ENCODE data around the gene MRGPRG.

MRGPRG gene

DNA sequence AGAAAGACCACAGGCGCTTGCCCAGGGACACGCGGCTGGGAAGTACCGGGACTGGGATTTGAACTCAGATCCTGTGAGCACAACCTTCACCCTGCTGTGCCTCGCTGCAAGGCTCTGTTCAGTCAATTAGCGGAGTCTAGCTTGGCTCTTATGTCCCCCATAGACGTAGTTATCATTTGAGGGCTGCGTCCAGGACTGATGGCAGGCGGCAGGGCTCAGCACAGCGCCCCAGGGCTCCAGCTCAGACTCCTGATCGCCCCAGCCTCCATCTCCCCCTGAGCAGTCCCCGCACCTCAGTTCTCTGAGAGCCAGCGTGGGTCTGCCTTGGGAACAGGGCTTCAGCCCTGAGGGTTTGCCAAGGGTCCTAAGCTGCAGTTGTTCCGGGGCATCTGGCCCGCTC is 19.8 kb downstream of the MRGPRG start:
- H3K27me3 ChIP-seq (ENCODE audit: control insufficient read depth, insufficient read depth, low read length), result peaks cover 29% of the 10 kb centered on the region
- H3K4me3 ChIP-seq (ENCODE audit: low read depth, low read length), result no peak overlapping the region
- H3K9ac ChIP-seq (ENCODE audit: low read length), result no peak overlapping the region
- no peak overlapping the region for H3K27ac ChIP-seq (ENCODE audit: low read depth, low read length)
- H3K4me1 ChIP-seq (ENCODE audit: control insufficient read depth, insufficient read depth, low read length), result peaks cover 10% of the 10 kb centered on the region; the same call in 1 of the 2 replicates
- no peaks in the 10 kb centered on the region for H3K36me3 ChIP-seq (ENCODE audit: control insufficient read depth, insufficient read depth, low read length)
- H3K9me3 ChIP-seq (ENCODE audit: control insufficient read depth, insufficient read depth, low read depth, low read length), result no peaks in the 10 kb centered on the region

DNA sequence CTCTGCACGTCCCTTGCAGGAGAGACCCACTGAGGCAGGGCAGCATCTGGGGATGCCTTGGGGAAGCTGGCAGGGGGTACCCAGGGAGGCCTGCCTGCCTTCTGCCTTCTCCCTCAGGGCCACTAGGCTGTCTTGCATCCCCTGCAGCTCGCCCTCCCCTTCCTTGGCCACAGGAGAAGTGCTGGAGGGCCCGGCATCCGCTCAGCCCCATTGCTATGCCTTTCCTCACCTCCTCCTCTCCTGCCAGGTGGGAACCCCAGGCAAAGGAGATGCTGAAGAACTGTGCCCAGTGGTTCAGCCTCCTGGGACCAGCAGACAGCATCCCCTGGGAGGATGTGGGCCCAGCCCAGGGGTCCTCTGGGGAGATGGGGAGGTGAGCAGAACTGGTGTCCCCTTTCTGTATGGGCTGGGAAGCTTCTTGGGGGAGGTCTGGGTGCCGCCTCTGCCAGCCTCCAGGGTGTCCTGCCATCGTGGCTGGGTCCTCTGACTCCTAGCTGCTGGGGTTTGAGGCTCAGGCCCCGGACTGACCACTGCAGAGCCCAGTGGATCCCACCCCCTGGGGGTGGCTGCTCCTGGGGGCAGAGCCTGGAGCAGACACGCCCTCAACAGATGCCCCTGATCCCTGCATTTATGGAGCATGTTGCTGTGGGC is 20.6 kb downstream of the MRGPRG start:
- peaks cover 18% of the 10 kb centered on the region for H3K4me1 ChIP-seq (ENCODE audit: control insufficient read depth, insufficient read depth, low read length)
- H3K27ac ChIP-seq (ENCODE audit: low read depth, low read length), result no peak overlapping the region
- peaks cover 21% of the 10 kb centered on the region for H3K27me3 ChIP-seq (ENCODE audit: control insufficient read depth, insufficient read depth, low read length)
- H3K9ac ChIP-seq (ENCODE audit: low read length), result no peak overlapping the region
- no peaks in the 10 kb centered on the region for H3K9me3 ChIP-seq (ENCODE audit: control insufficient read depth, insufficient read depth, low read depth, low read length)
- no peaks in the 10 kb centered on the region for H3K36me3 ChIP-seq (ENCODE audit: control insufficient read depth, insufficient read depth, low read length)
- no peak overlapping the region for H3K4me3 ChIP-seq (ENCODE audit: low read depth, low read length)

DNA sequence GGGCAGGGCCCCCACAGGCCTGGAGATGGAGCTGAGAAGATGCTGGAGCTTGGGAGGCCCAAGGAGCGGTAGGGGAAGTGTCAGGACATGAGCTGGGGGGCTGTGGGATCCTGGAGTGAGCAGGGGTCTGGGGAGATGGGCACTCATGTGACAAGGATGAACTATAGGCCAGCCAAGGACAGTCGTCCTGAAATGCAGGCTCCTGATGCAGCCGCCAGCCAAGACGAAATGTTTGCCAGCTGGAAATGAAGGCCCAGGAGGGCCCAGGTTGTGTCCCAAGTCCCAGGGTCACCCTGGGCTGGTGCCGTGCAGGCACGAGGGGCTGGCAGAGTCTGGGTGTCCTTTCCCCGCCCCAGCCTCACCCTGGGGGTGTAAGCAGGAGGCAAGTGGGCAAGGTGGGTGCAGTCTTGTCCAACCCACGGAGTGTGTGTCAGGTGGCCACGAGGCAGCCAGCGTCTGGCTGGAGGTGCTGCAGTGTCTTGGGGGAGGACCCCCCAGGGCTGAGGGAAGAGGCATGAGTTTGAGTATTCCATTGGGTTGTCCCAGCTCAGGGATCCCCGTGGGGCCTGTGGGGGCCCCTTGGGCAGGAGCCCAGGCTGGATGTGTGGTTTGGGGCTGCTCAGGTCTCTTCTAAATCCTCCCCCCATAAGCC is 21.4 kb downstream of the MRGPRG start:
- no peaks in the 10 kb centered on the region for H3K36me3 ChIP-seq (ENCODE audit: control insufficient read depth, insufficient read depth, low read length)
- no peak overlapping the region for H3K9ac ChIP-seq (ENCODE audit: low read length)
- peaks cover 14% of the 10 kb centered on the region for H3K4me1 ChIP-seq (ENCODE audit: control insufficient read depth, insufficient read depth, low read length)
- no peaks in the 10 kb centered on the region for H3K9me3 ChIP-seq (ENCODE audit: control insufficient read depth, insufficient read depth, low read depth, low read length)
- H3K4me3 ChIP-seq (ENCODE audit: low read depth, low read length), result no peak overlapping the region
- H3K27ac ChIP-seq (ENCODE audit: low read depth, low read length), result no peak overlapping the region
- peaks cover 12% of the 10 kb centered on the region for H3K27me3 ChIP-seq (ENCODE audit: control insufficient read depth, insufficient read depth, low read length)

DNA sequence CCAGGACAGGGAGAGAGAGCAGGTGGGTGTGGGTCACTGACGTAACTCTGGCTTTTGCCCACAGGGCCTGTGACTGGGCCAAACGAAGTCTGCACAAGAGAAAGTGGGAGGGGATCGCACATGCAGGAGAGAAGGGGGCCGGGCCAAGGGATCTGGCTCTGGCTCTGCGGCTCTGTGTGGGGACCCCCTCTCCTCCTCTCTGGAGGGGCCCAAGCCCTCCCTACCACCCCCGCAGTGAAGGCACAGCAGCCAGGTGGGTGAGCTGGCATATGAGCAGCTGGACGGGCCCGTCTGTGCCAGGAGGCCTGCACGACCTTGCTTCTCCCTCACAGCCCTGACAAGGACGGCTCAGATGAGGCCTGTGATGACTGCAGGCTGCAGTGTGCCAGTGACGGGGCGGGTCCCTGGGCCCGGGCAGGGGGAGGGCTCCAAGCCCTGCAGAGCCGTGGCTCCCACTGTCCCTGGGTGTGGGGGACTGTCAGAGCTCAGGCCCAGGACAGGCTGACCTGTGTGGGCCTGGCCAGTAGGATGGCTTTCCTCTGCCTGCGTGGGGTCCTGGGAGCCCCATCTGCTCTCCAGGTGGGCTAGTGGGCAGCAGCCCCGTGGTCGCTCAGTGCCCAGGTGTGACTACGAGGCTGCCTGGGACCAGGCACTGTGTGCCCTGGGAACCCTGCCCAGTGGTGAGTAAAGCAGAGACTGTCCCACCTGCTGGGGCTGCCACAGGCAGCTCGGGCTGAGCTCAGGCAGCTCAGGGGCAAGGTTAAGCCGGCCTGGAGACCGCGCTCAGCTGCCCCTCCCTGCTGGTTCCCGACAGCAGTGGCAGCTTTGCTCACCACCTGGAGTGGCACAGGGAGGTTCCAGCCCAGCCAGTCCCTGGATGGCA is 22.2 kb downstream of the MRGPRG start:
- no peak overlapping the region for H3K27ac ChIP-seq (ENCODE audit: low read depth, low read length)
- no peak overlapping the region for H3K9ac ChIP-seq (ENCODE audit: low read length)
- H3K4me3 ChIP-seq (ENCODE audit: low read depth, low read length), result no peak overlapping the region
- H3K27me3 ChIP-seq (ENCODE audit: control insufficient read depth, insufficient read depth, low read length), result peaks cover 5% of the 10 kb centered on the region
- no peaks in the 10 kb centered on the region for H3K36me3 ChIP-seq (ENCODE audit: control insufficient read depth, insufficient read depth, low read length)
- H3K9me3 ChIP-seq (ENCODE audit: control insufficient read depth, insufficient read depth, low read depth, low read length), result no peaks in the 10 kb centered on the region
- peaks cover 14% of the 10 kb centered on the region for H3K4me1 ChIP-seq (ENCODE audit: control insufficient read depth, insufficient read depth, low read length)

DNA sequence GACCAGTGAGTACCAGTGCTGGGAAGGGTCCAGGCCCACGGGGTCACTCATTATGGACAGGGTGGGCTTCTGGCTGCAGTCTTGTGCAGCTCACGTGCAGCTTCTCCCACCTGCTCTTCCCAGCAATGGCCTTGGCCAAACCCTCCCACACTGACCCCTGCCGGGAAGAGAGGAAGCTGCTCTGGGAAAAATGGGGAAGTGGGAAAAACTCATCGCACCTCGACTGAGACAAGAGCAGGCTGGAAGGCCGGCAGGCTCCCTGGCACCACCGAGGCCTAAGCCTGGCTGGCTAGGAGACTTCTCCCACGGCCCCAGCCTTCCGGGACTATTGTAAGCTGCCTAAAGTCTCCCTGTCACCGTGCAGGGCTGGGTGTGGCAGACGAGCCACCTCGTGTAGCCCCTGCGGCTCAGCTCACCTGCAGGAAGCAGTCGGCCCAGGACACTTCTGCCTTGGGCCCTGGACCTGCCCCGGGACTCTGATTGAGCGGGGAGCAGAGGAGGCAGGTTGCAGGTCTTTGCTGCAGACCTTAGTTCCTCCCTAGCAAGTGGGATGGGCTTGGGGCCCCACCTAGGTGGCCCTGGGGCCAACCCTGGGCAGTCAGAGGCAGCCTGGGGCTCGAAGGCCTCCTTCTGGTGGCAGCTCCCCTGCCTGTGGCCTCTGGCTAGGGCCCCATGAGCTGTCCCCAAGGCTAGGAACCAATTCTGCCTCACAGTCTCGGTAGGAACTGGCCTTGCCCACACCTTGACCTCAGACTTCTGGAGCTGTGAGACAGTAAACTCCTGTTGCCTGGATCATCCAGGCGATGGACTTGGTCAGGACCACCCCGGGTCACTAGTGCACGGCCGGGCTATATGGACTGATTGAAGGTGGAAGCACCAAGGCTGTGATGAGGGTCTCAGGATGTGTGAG is 23.1 kb downstream of the MRGPRG start:
- Histone ChIP-seq H3K4me3 (ENCODE audit: low read depth, low read length) (no peak overlapping the region), H3K9me3 (ENCODE audit: control insufficient read depth, insufficient read depth, low read depth, low read length) (no peaks in the 10 kb centered on the region), H3K27me3 (ENCODE audit: control insufficient read depth, insufficient read depth, low read length) (no peaks in the 10 kb centered on the region), H3K36me3 (ENCODE audit: control insufficient read depth, insufficient read depth, low read length) (no peaks in the 10 kb centered on the region), H3K27ac (ENCODE audit: low read depth, low read length) (no peak overlapping the region), H3K4me1 (ENCODE audit: control insufficient read depth, insufficient read depth, low read length) (peaks cover 14% of the 10 kb centered on the region), H3K9ac (ENCODE audit: low read length) (no peak overlapping the region)

DNA sequence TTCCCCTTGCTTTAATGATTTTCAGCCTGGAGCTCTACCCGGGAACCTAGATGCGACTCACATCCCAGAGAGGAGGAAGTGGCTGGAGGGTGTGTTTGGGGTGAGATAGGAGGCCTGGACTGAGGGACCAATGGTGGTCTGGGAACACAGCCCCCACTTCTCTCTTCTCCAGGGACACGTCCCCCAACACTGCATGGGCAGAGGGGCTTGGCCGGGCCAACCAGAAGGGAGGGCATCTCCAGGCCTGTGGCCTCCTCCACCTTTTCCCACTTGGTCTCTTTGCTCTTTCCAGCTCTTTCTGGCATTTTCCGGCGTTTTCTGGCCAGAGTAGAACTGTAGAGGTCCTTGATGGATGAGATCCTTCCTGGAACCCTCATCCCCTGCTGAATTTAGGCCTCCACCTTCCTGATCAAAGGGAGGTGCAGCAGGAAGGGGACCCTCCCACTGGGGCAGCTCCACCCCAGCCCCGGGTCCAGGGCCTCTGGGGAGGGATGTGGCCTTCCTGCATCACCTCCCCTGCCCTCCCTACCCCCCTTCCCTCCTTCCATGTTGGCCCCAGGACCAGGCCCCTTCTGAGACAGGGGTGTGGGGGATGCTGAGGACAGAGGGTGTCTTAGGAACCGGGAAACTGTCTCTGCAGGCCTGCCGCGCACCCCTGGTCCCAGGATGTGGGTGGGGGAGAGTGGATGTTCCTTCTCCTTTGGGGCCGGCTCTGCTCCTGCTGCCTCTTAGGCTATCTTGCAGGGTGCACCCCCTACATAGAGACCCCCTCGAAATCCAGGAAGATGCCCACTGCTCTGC is 24.4 kb downstream of the MRGPRG start:
- no peak overlapping the region for H3K4me3 ChIP-seq (ENCODE audit: low read depth, low read length)
- H3K9ac ChIP-seq (ENCODE audit: low read length), result no peak overlapping the region
- H3K4me1 ChIP-seq (ENCODE audit: control insufficient read depth, insufficient read depth, low read length), result peaks cover 21% of the 10 kb centered on the region
- no peak overlapping the region for H3K27ac ChIP-seq (ENCODE audit: low read depth, low read length)
- no peaks in the 10 kb centered on the region for H3K9me3 ChIP-seq (ENCODE audit: control insufficient read depth, insufficient read depth, low read depth, low read length)
- H3K36me3 ChIP-seq (ENCODE audit: control insufficient read depth, insufficient read depth, low read length), result no peaks in the 10 kb centered on the region
- no peaks in the 10 kb centered on the region for H3K27me3 ChIP-seq (ENCODE audit: control insufficient read depth, insufficient read depth, low read length)

DNA sequence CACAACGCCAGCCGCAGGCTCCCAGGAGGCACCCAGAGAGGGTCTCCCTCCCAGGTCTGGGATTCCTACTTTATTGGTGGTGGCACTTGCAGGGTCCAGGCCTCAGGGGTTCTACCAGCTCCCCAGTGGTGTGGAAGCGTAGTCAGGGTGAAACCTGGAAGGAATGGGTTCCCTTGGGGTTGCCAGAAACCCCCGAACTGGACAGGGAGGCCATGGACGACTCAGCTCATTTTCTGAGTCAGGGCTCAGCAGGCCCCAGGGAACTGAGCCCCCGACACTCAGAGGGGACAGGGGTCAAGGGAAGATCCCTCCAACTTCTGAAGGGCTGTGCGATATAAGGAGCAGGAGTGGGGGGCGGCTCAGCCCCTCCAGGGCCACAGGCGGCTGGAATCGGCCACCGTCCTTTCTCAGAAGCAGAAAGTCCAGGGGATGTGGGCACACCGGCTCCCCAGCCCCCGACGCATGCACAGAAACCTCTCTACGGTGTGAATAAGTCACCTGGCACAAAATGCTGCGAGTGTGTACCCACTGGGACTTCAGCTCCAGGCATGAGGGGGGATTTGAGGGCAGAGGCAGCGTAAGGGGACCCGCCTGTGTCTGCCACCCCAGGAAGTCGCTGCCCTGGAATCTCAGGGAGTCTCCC is 25.1 kb downstream of the MRGPRG start:
- Histone ChIP-seq H3K27ac (ENCODE audit: low read depth, low read length) (no peak overlapping the region), H3K4me1 (ENCODE audit: control insufficient read depth, insufficient read depth, low read length) (peaks cover 27% of the 10 kb centered on the region), H3K9me3 (ENCODE audit: control insufficient read depth, insufficient read depth, low read depth, low read length) (no peaks in the 10 kb centered on the region), H3K36me3 (ENCODE audit: control insufficient read depth, insufficient read depth, low read length) (no peaks in the 10 kb centered on the region), H3K4me3 (ENCODE audit: low read depth, low read length) (no peak overlapping the region), H3K27me3 (ENCODE audit: control insufficient read depth, insufficient read depth, low read length) (no peaks in the 10 kb centered on the region), H3K9ac (ENCODE audit: low read length) (no peak overlapping the region)

DNA sequence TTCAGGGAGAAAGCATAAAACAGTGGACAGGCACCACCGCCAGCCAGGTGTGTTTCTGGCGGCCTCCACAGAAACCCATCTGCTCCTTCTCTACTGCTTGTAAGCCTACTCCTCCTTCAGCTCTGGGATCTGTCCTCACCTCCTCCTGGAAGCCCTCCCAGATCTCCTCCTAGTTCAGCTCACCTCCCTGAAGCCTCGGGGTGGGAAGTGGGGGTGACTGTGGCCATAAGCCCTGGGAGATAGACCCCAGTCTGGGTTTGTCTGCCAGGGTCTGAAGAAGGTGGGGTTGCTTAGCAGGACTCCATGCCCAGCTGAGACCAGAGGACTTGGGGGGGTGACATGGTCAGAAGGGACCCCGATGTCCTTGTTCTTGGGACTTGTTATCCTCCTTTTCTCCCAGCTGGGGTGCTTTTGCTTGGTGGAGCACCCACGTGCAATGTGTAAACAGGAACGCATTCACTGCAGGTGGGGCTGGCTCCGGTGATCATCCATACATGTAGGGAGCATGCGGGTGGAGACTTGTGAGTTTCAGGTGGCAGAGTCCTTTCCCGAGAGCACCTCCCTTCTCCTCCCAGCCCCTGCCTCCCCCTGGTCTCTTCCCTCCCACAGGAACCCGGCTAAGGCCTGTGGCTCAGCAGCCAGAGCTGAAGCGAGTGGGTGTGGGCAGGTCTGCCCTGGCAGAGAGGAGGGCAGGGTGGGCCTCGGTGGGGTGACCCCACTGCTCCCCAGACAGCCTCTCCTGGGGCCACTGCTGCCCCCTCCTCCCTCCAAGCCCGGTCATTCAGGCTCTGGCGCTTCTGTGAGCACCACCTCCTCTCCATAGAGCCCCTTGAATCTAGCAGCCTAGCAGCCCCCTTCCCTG is 25.9 kb downstream of the MRGPRG start:
- no peak overlapping the region for H3K27ac ChIP-seq (ENCODE audit: low read depth, low read length)
- no peak overlapping the region for H3K9ac ChIP-seq (ENCODE audit: low read length)
- H3K9me3 ChIP-seq (ENCODE audit: control insufficient read depth, insufficient read depth, low read depth, low read length), result no peaks in the 10 kb centered on the region
- no peak overlapping the region for H3K4me3 ChIP-seq (ENCODE audit: low read depth, low read length)
- no peaks in the 10 kb centered on the region for H3K36me3 ChIP-seq (ENCODE audit: control insufficient read depth, insufficient read depth, low read length)
- peaks cover 29% of the 10 kb centered on the region for H3K4me1 ChIP-seq (ENCODE audit: control insufficient read depth, insufficient read depth, low read length)
- H3K27me3 ChIP-seq (ENCODE audit: control insufficient read depth, insufficient read depth, low read length), result no peaks in the 10 kb centered on the region

DNA sequence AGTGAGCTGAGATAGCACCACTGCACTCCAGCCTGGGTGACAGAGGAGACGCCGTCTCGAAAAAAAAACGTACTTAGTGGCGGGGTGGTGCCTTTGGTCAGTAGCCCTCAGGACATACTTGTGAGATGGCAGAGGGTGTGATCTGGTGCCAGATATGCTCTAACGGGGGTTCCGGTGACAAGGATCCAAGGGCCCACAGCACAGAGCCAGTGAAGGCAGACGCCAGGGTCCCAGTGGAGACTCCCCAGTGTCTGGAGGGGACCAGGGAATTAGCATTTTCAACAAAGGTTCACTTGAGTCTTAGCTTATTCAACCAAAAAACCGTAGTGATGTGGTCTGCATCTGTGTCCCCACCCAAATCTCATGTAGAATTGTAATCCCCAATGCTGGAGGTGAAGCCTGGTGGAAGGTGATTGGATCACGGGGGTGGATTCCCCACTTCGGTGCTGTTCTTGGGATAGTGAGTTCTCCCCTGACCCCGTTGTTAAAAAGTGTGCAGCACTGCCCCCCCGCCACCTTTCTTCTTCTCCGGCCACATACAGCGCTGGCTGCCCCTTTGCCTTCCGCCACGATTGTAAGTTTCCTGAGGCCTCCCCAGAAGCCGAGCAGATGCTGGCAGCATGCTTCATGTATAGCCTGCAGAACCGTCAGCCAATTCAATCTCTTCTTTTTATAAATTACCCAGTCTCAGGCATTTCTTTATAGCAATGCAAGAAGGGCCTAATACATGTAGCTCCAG is 26.9 kb downstream of the MRGPRG start:
- H3K9me3 ChIP-seq (ENCODE audit: control insufficient read depth, insufficient read depth, low read depth, low read length), result no peaks in the 10 kb centered on the region
- H3K4me3 ChIP-seq (ENCODE audit: low read depth, low read length), result no peak overlapping the region
- no peaks in the 10 kb centered on the region for H3K36me3 ChIP-seq (ENCODE audit: control insufficient read depth, insufficient read depth, low read length)
- peaks cover 29% of the 10 kb centered on the region for H3K4me1 ChIP-seq (ENCODE audit: control insufficient read depth, insufficient read depth, low read length)
- no peaks in the 10 kb centered on the region for H3K27me3 ChIP-seq (ENCODE audit: control insufficient read depth, insufficient read depth, low read length)
- H3K27ac ChIP-seq (ENCODE audit: low read depth, low read length), result no peak overlapping the region
- no peak overlapping the region for H3K9ac ChIP-seq (ENCODE audit: low read length)
